HG02610 (cell line): ENCODE results near the gene GLIS2.

Experiments
- ATAC-seq: cut with Tn5 transposase; IDR thresholded peaks from one replicate; pipeline ENCODE4 v1.9.1; 2021; ENCODE audit warnings: mild to moderate bottlenecking, moderate library complexity; ENCODE audit not compliant: unreplicated experiment

The GLIS2 gene

GRCh38 chr16:4381072-4381934 is 65.4 kb downstream of the GLIS2 start:
- ATAC-seq: no peak

GRCh38 chr16:4381935-4382794 is 66.3 kb downstream of the GLIS2 start:
- no peak for ATAC-seq

GRCh38 chr16:4382795-4383357 is 67.0 kb downstream of the GLIS2 start:
- no peak for ATAC-seq

GRCh38 chr16:4383591-4384444 is 68.0 kb downstream of the GLIS2 start:
- no peak for ATAC-seq

- no peak for ATAC-seq
These were observed 68.7 kb downstream of the GLIS2 start for GRCh38 chr16:4384509-4384942.

GRCh38 chr16:4385066-4385788 is 69.4 kb downstream of the GLIS2 start:
- no peak for ATAC-seq

GRCh38 chr16:4385789-4386450 is 70.1 kb downstream of the GLIS2 start:
- no peak for ATAC-seq

GRCh38 chr16:4386451-4386805 is 70.6 kb downstream of the GLIS2 start:
- no peak for ATAC-seq

- ATAC-seq: no peak
These were observed 71.2 kb downstream of the GLIS2 start for GRCh38 chr16:4386951-4387565.

- no peak for ATAC-seq
These were observed 71.9 kb downstream of the GLIS2 start for GRCh38 chr16:4387781-4388180.

- ATAC-seq: no peak
These were observed 72.6 kb downstream of the GLIS2 start for GRCh38 chr16:4388271-4389021.
